ENCODE results near the gene SMIM11.
"Not testable (repeated sequence)": the region's sequence is repeated elsewhere in the genome, so short reads cannot be mapped to it uniquely, and the experiment has no call there.

Gene SMIM11

GRCh38 chr21:34374940-34375618 is at the start of gene SMIM11:
SMIM11 (plus strand) TSS chr21:34375507; CDS start chr21:34379505, 3,998 bp downstream.
- H3K4me3 ChIP-seq: not testable (repeated sequence)

GRCh38 chr21:34330055-34330454 is 45.3 kb upstream of the SMIM11 start:
- H3K4me3 ChIP-seq: no peak overlapping the region
- H3K27ac ChIP-seq: no peak overlapping the region

More at GRCh38 chr21:34374940-34375618, at the start of gene SMIM11:
- not testable (repeated sequence) for H3K27ac ChIP-seq

GRCh38 chr21:34331726-34332125 is 43.6 kb upstream of the SMIM11 start:
- Histone ChIP-seq H3K27ac (peak overlapping the region in 1 of 21 experiments; percentile 86), H3K4me3 (no peak overlapping the region)

- H3K4me3 ChIP-seq: no peak overlapping the region
- peak overlapping the region in 5 of 21 experiments; percentile 10 to 86 (median 57) for H3K27ac ChIP-seq
These were observed 43.0 kb upstream of the SMIM11 start for GRCh38 chr21:34332347-34332746.

- Histone ChIP-seq H3K27ac (peak overlapping the region in 6 of 21 experiments; percentile 41 to 86 (median 56)), H3K4me3 (no peak overlapping the region)
These were observed 42.1 kb upstream of the SMIM11 start for GRCh38 chr21:34333121-34333739.

- H3K27ac ChIP-seq: peak overlapping the region in 8 of 21 experiments; percentile 4 to 72 (median 56)
- no peak overlapping the region for H3K4me3 ChIP-seq
These were observed 40.0 kb upstream of the SMIM11 start for GRCh38 chr21:34335316-34335715.

- Histone ChIP-seq H3K27ac (peak overlapping the region in 8 of 21 experiments; percentile 16 to 72 (median 57)), H3K4me3 (no peak overlapping the region)
These were observed 39.1 kb upstream of the SMIM11 start for GRCh38 chr21:34336245-34336644.

GRCh38 chr21:34336756-34337391 is 38.4 kb upstream of the SMIM11 start:
- no peak overlapping the region for H3K4me3 ChIP-seq
- H3K27ac ChIP-seq: peak overlapping the region in 6 of 21 experiments; percentile 7 to 72 (median 40)

GRCh38 chr21:34337741-34338140 is 37.6 kb upstream of the SMIM11 start:
- H3K27ac ChIP-seq: peak overlapping the region in 4 of 21 experiments; percentile 7 to 72 (median 34)
- no peak overlapping the region for H3K4me3 ChIP-seq

GRCh38 chr21:34338226-34338625 is 37.1 kb upstream of the SMIM11 start:
- peak overlapping the region in 3 of 21 experiments; percentile 7 to 55 (median 52) for H3K27ac ChIP-seq
- no peak overlapping the region for H3K4me3 ChIP-seq

GRCh38 chr21:34340061-34340460 is 35.2 kb upstream of the SMIM11 start:
- Histone ChIP-seq H3K4me3 (no peak overlapping the region), H3K27ac (peak overlapping the region in 1 of 21 experiments; percentile 11)

GRCh38 chr21:34342476-34342875 is 32.8 kb upstream of the SMIM11 start:
- H3K27ac ChIP-seq: no peak overlapping the region

GRCh38 chr21:34343347-34343746 is 32.0 kb upstream of the SMIM11 start:
- Histone ChIP-seq H3K27ac (no peak overlapping the region), H3K4me3 (no peak overlapping the region)

More at GRCh38 chr21:34342476-34342875, 32.8 kb upstream of the SMIM11 start:
- H3K4me3 ChIP-seq: no peak overlapping the region

GRCh38 chr21:34343838-34344381 is 31.4 kb upstream of the SMIM11 start:
- no peak overlapping the region for H3K27ac ChIP-seq

GRCh38 chr21:34344584-34344983 is 30.7 kb upstream of the SMIM11 start:
- Histone ChIP-seq H3K27ac (peak overlapping the region in 1 of 21 experiments; percentile 29), H3K4me3 (no peak overlapping the region)

More at GRCh38 chr21:34343838-34344381, 31.4 kb upstream of the SMIM11 start:
- H3K4me3 ChIP-seq: no peak overlapping the region

GRCh38 chr21:34345091-34345871 is 30.0 kb upstream of the SMIM11 start:
- Histone ChIP-seq H3K27ac (peak overlapping the region in 3 of 21 experiments; percentile 29 to 62 (median 34)), H3K4me3 (no peak overlapping the region)

GRCh38 chr21:34345892-34346291 is 29.4 kb upstream of the SMIM11 start:
- no peak overlapping the region for H3K4me3 ChIP-seq
- peak overlapping the region in 3 of 21 experiments; percentile 22 to 62 (median 34) for H3K27ac ChIP-seq

GRCh38 chr21:34348890-34349519 is 26.3 kb upstream of the SMIM11 start:
- H3K27ac ChIP-seq: no peak overlapping the region
- H3K4me3 ChIP-seq: no peak overlapping the region

GRCh38 chr21:34351786-34352241 is 23.5 kb upstream of the SMIM11 start:
- Histone ChIP-seq H3K27ac (no peak overlapping the region), H3K4me3 (no peak overlapping the region)
